Esophagus squamous epithelium (tissue), 5 donors: ENCODE measurements around the gene ACR. TPM values are rescaled to one million over a fixed set of nuclear protein-coding genes. Genes with fewer than 3 reads are reported as not detected.

ENCODE experiments used
- DNase-seq: peaks from one replicate; lab custom pipeline; 2025; lab: John Stamatoyannopoulos, UW
- H3K27ac ChIP-seq, 4 donors: fragments of 200-600 bp; sonication (generic); one replicate each; pipeline ENCODE4 v1.5.1; 2016 to 2019; ENCODE audit warnings: mild to moderate bottlenecking in 1 of 4
- H3K27me3 ChIP-seq, 4 donors: fragments of 200-600 bp; sonication (generic); 1 replicate in 3 of 4; 2 replicates in 1 of 4; pipeline versions ENCODE4 v1.5.1 to v1.6.0; 2017 to 2021; ENCODE audit warnings: antibody characterized with exemption in 1 of 4
- H3K36me3 ChIP-seq, 3 donors: fragments of 200-600 bp; sonication (generic); one replicate each; pipeline ENCODE4 v1.5.1; 2016 to 2019
- H3K4me1 ChIP-seq, 3 donors: fragments of 200-600 bp; sonication (generic); one replicate each; pipeline ENCODE4 v1.5.1; 2017 to 2019
- H3K4me3 ChIP-seq, 4 donors: fragments of 200-600 bp; sonication (generic); 1 replicate in 3 of 4; 2 replicates in 1 of 4; pipeline ENCODE4 v1.5.1; 2016 to 2019; ENCODE audit warnings: mild to moderate bottlenecking in 2 of 4, moderate library complexity in 1 of 4
- H3K9me3 ChIP-seq, 3 donors: fragments of 200-600 bp; sonication (generic); one replicate each; pipeline ENCODE4 v1.5.1; 2016 to 2019
- CTCF ChIP-seq, 6 experiments: fragments of 450-650 bp in 4 of 6; fragments of 200-600 bp in 2 of 6; sonication (generic) in 2 of 6; IDR thresholded peaks; one replicate each; pipeline ENCODE4 v1.5.1; 2016 to 2019; ENCODE audit warnings: antibody characterized with exemption in 6 of 6, mild to moderate bottlenecking in 4 of 6, moderate library complexity in 4 of 6
- POLR2A ChIP-seq, 4 donors: fragments of 450-650 bp; IDR thresholded peaks; one replicate each; pipeline ENCODE4 v1.6.1; 2017; ENCODE audit warnings: antibody characterized with exemption in 4 of 4, mild to moderate bottlenecking in 4 of 4, moderate library complexity in 3 of 4
- WGBS, 2 donors: methylation state at CpG; one replicate each; pipeline ENCODE4 v1.1.5; 2018; 5-methylcytosine and 5-hydroxymethylcytosine counted together
- intact Hi-C: fragments of 100-400 bp; cut with DNase I; formaldehyde crosslinking; loops from one replicate; pipeline ENCODE4 v1.15.0; 2022
- total RNA-seq, 4 donors: library from RNA; depleted of rRNA; stranded (reverse); fragments of >200 nt; gene quantifications; one replicate each; pipeline ENCODE4 v1.1.0, GENCODE V29; 2016
- donor health status: DM: yes; HTN: yes; CAD: no.

The ACR gene
- total RNA-seq, 4 donors from 2014 or later, result not detected

DNA sequence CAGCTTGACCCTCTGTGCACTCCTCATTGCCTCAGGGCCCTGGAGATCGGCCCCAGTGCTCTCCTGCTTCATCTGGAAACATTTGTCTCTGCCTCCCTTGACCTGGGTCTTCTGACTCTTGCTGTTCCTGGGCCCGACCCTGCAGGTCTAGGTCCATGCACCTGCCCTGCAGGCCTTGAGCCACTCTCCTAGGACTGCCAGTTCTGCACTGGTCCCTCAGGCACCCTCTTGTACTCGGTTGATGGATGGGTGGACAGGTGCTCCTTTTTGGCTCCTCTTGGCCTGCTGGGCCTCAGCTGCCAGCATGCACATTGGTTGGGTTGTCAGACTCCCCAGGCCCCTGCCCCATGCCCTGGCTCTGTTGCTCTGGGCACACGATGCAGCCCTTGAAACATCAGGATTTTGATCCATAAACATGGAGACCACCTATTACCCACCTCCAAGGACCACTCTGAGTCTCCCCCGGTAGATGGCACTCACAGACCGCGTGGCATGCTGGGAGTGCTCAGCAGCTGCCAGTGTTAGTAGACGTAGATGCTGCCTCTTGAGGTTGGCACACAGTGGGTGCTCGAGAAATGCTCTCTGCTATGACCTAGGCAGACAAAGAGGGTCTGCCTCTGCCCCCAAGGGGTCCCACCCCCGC, 20.2 kb upstream of the ACR start:
- WGBS, 2 donors, result 74 to 82% methylated on average over 3 to 6 of the region's 10 CpGs

GRCh38 chr22:50718352-50718709, 19.7 kb upstream of the ACR start:
- no peak for TF ChIP-seq CTCF (IDR thresholded peaks at IDR 0.05)
- TF ChIP-seq POLR2A (IDR thresholded peaks at IDR 0.05), result no peak
- intact Hi-C loops, result no loop called here
- H3K4me1 ChIP-seq, result peaks cover 0 to 14% (median 10%) of the 10 kb centered on the region in 3 donors
- no peak overlapping the region for H3K4me3 ChIP-seq
- no peak overlapping the region for H3K27ac ChIP-seq
- peaks cover 0 to 37% (median 0%) of the 10 kb centered on the region in 4 donors for H3K27me3 ChIP-seq
- no peak for DNase-seq
- 82 to 90% methylated on average over 7 to 10 of the region's 10 CpGs for WGBS, 2 donors
- peaks cover 0 to 28% (median 0%) of the 10 kb centered on the region in 3 donors for H3K36me3 ChIP-seq
- no peaks in the 10 kb centered on the region for H3K9me3 ChIP-seq

More for the DNA sequence above, 20.2 kb upstream of the ACR start:
- Histone ChIP-seq H3K4me1 (peaks cover 0 to 14% (median 10%) of the 10 kb centered on the region in 3 donors), H3K9me3 (no peaks in the 10 kb centered on the region), H3K27ac (no peak overlapping the region), H3K27me3 (peaks cover 0 to 37% (median 0%) of the 10 kb centered on the region in 4 donors), H3K36me3 (peaks cover 0 to 27% (median 0%) of the 10 kb centered on the region in 3 donors), H3K4me3 (no peak overlapping the region)
- TF ChIP-seq CTCF (IDR thresholded peaks at IDR 0.05), result no peak
- no peak for TF ChIP-seq POLR2A (IDR thresholded peaks at IDR 0.05)
- intact Hi-C loops, result no loop called here
- no peak for DNase-seq

DNA sequence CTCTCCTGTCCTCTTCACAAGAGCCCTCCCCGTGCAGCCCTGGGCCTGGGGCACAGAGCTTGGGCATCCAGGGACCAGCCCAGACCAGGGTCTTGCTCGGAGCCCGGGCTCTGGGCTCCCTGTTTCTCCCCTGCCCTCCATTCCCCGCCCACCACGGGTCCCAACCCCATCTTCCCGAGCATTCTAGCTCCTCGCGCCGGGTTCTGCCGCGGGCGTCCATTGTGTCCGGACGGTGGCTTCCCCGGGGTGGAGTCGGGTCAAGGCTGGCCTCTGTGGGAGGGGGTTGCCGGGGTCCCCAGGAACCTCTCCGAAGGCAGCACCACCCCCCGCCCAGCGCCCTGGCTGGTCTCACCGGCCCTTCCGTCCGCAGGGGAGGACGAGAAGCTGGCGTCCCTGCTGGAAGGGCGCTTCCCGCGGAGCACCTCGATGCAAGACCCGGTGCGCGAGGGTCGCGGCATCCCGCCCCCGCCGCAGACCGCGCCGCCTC, 18.1 kb upstream of the ACR start:
- Histone ChIP-seq H3K4me1 (peaks cover 0 to 14% (median 10%) of the 10 kb centered on the region in 3 donors), H3K27me3 (peaks cover 0 to 37% (median 0%) of the 10 kb centered on the region in 4 donors), H3K9me3 (no peaks in the 10 kb centered on the region), H3K36me3 (peaks cover 0 to 38% (median 0%) of the 10 kb centered on the region in 3 donors), H3K27ac (no peak overlapping the region), H3K4me3 (peak overlapping the region in 3 of 4 donors; percentile 6 to 47 (median 34))
- TF ChIP-seq POLR2A (IDR thresholded peaks at IDR 0.05) (no peak), CTCF (IDR thresholded peaks at IDR 0.05) (no peak)
- no peak for DNase-seq
- intact Hi-C loops, result no loop called here
- 52 to 67% methylated on average over 3 to 11 of the region's 40 CpGs for WGBS, 2 donors

DNA sequence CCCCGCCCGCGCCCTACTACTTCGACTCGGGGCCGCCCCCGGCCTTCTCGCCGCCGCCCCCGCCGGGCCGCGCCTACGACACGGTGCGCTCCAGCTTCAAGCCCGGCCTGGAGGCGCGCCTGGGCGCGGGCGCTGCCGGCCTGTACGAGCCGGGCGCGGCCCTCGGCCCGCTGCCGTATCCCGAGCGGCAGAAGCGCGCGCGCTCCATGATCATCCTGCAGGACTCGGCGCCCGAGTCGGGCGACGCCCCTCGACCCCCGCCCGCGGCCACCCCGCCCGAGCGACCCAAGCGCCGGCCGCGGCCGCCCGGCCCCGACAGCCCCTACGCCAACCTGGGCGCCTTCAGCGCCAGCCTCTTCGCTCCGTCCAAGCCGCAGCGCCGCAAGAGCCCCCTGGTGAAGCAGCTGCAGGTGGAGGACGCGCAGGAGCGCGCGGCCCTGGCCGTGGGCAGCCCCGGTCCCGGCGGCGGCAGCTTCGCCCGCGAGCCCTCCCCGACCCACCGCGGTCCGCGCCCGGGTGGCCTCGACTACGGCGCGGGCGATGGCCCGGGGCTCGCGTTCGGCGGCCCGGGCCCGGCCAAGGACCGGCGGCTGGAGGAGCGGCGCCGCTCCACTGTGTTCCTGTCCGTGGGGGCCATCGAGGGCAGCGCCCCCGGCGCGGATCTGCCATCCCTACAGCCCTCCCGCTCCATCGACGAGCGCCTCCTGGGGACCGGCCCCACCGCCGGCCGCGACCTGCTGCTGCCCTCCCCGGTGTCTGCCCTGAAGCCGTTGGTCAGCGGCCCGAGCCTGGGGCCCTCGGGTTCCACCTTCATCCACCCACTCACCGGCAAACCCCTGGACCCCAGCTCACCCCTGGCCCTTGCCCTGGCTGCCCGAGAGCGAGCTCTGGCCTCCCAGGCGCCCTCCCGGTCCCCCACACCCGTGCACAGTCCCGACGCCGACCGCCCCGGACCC, 17.4 kb upstream of the ACR start:
- DNase-seq, result no peak
- peaks cover 0 to 14% (median 10%) of the 10 kb centered on the region in 3 donors for H3K4me1 ChIP-seq
- peaks cover 0 to 37% (median 0%) of the 10 kb centered on the region in 4 donors for H3K27me3 ChIP-seq
- H3K27ac ChIP-seq, result no peak overlapping the region
- intact Hi-C loops, result no loop called here
- TF ChIP-seq CTCF (IDR thresholded peaks at IDR 0.05) (no peak), POLR2A (IDR thresholded peaks at IDR 0.05) (no peak)
- peaks cover 0 to 38% (median 0%) of the 10 kb centered on the region in 3 donors for H3K36me3 ChIP-seq
- no CpG with 5 or more reads among the region's 132 CpGs for whole genome bisulfite sequencing, 2 donors
- no peaks in the 10 kb centered on the region for H3K9me3 ChIP-seq
- peak overlapping the region in 3 of 4 donors; percentile 6 to 47 (median 34) for H3K4me3 ChIP-seq
